GM23338 (cell line): ENCODE data around the gene ASGR1. TPM values are rescaled to one million over a fixed set of nuclear protein-coding genes. Genes with fewer than 3 reads are reported as not detected.

Experiments
- ATAC-seq: fragments of 200-7000 bp; cut with Tn5 transposase; 3 replicates; pipeline ENCODE4 v1.9.1; 2020
- DNase-seq: peaks from one replicate; pipeline ENCODE4 v3.0.0-alpha.2; 2015; ENCODE audit warnings: low spot score
- H2AFZ ChIP-seq: fragments of 200-600 bp; sonication (generic); 2 replicates; pipeline ENCODE4 v1.8.0; 2016; ENCODE audit warnings: antibody characterized with exemption, mild to moderate bottlenecking, moderate library complexity
- H3F3A ChIP-seq: fragments of 200-600 bp; sonication (generic); replicated peaks from 2 replicates; pipeline ENCODE4 v1.8.0; 2017; ENCODE audit warnings: antibody characterized with exemption, mixed run types, low read depth
- H3K27ac ChIP-seq: fragments of 200-600 bp; sonication (generic); 2 replicates; pipeline ENCODE4 v1.6.1; 2016; ENCODE audit warnings: low read depth
- H3K27me3 ChIP-seq: fragments of 200-600 bp; sonication (generic); 2 replicates; pipeline ENCODE4 v1.8.0; 2016; ENCODE audit warnings: mild to moderate bottlenecking, mixed run types, moderate library complexity; ENCODE audit not compliant: insufficient read depth
- H3K36me3 ChIP-seq: fragments of 200-600 bp; sonication (generic); 2 replicates; pipeline ENCODE4 v1.8.0; 2016; ENCODE audit warnings: mild to moderate bottlenecking; ENCODE audit not compliant: insufficient read depth
- H3K4me1 ChIP-seq: fragments of 200-600 bp; sonication (generic); 2 replicates; pipeline ENCODE4 v1.8.0; 2016; ENCODE audit warnings: mild to moderate bottlenecking, moderate library complexity; ENCODE audit not compliant: insufficient read depth
- H3K4me2 ChIP-seq: fragments of 200-600 bp; sonication (generic); 2 replicates; pipeline ENCODE4 v1.7.1; 2017; ENCODE audit warnings: mixed run types
- H3K4me3 ChIP-seq: fragments of 200-600 bp; sonication (generic); 2 replicates; pipeline ENCODE4 v1.6.1; 2016; ENCODE audit warnings: mixed run types
- H3K79me2 ChIP-seq: fragments of 200-600 bp; sonication (generic); replicated peaks from 2 replicates; pipeline ENCODE4 v1.8.0; 2017; ENCODE audit warnings: mild to moderate bottlenecking; ENCODE audit not compliant: insufficient read depth
- H3K9me2 ChIP-seq: fragments of 200-600 bp; sonication (generic); 2 replicates; pipeline ENCODE4 v1.8.0; 2017; ENCODE audit not compliant: insufficient read depth
- H4K20me1 ChIP-seq: fragments of 200-600 bp; sonication (generic); replicated peaks from 2 replicates; pipeline ENCODE4 v1.8.0; 2017; ENCODE audit warnings: mild to moderate bottlenecking; ENCODE audit not compliant: insufficient read depth
- H3K27ac Mint-ChIP-seq: 2 replicates; pipeline ENCODE4 v1.8.0; 2020; ENCODE audit warnings: inconsistent platforms, mild to moderate bottlenecking, moderate library complexity, mixed read lengths
- H3K27me3 Mint-ChIP-seq: 3 replicates; pipeline ENCODE4 v1.8.0; 2022; ENCODE audit warnings: low read depth, mild to moderate bottlenecking, moderate library complexity, mixed read lengths, inconsistent platforms; ENCODE audit not compliant: insufficient read depth, poor library complexity
- H3K36me3 Mint-ChIP-seq: 3 replicates; pipeline ENCODE4 v1.8.0; 2021; ENCODE audit warnings: low read depth, mild to moderate bottlenecking, inconsistent platforms, moderate library complexity, mixed read lengths
- H3K4me1 Mint-ChIP-seq: 3 replicates; pipeline ENCODE4 v1.8.0; 2020; ENCODE audit warnings: mild to moderate bottlenecking, inconsistent platforms, mixed read lengths
- H3K4me3 Mint-ChIP-seq: 3 replicates; pipeline ENCODE4 v1.8.0; 2021; ENCODE audit warnings: moderate library complexity, mild to moderate bottlenecking, inconsistent platforms, mixed read lengths
- H3K9me3 Mint-ChIP-seq: 3 replicates; pipeline ENCODE4 v1.8.0; 2020; ENCODE audit warnings: moderate library complexity, mild to moderate bottlenecking, inconsistent platforms, mixed read lengths
- NANOG ChIP-seq: IDR thresholded peaks from 2 replicates; pipeline ENCODE4 v1.6.1; 2016; ENCODE audit warnings: antibody characterized with exemption, borderline replicate concordance
- POLR2AphosphoS5 ChIP-seq: IDR thresholded peaks from 2 replicates; pipeline ENCODE4 v1.6.1; 2016; ENCODE audit warnings: antibody characterized with exemption, low read depth
- ZNF114 ChIP-seq: fragments of 250-450 bp; sonication (Bioruptor Pico); IDR thresholded peaks from 2 replicates; pipeline ENCODE4 v1.5.0; 2020; ENCODE audit warnings: mild to moderate bottlenecking, moderate library complexity
- ZNF331 ChIP-seq: fragments of 250-450 bp; sonication (Bioruptor Pico); IDR thresholded peaks from 2 replicates; pipeline ENCODE4 v1.5.0; 2020; ENCODE audit warnings: low read depth, mild to moderate bottlenecking, moderate library complexity
- polyA plus RNA-seq: library from polyadenylated mRNA; unstranded; fragments of >200 nt; fragmentation: Nextera tagmentation; extraction: Ambion mirVana; gene quantifications from 2 replicates; pipeline ENCODE4 v1.2.1, GENCODE V29; 2016
- total RNA-seq: library from RNA; depleted of rRNA; stranded (reverse); fragments of >200 nt; shearing (Covaris generic); gene quantifications from 2 replicates; pipeline ENCODE4 v1.2.3, GENCODE V29; 2014
- TF ChIP-seq, protein P1 (sequence below): fragments of 250-450 bp; sonication (Bioruptor Pico); IDR thresholded peaks from 2 replicates; pipeline ENCODE4 v1.5.0; 2020; ENCODE audit warnings: mild to moderate bottlenecking, moderate library complexity

Gene ASGR1
- total and polyA plus RNA-seq, 2 experiments from 2014 or later = 8.3 to 9.0 TPM

DNA sequence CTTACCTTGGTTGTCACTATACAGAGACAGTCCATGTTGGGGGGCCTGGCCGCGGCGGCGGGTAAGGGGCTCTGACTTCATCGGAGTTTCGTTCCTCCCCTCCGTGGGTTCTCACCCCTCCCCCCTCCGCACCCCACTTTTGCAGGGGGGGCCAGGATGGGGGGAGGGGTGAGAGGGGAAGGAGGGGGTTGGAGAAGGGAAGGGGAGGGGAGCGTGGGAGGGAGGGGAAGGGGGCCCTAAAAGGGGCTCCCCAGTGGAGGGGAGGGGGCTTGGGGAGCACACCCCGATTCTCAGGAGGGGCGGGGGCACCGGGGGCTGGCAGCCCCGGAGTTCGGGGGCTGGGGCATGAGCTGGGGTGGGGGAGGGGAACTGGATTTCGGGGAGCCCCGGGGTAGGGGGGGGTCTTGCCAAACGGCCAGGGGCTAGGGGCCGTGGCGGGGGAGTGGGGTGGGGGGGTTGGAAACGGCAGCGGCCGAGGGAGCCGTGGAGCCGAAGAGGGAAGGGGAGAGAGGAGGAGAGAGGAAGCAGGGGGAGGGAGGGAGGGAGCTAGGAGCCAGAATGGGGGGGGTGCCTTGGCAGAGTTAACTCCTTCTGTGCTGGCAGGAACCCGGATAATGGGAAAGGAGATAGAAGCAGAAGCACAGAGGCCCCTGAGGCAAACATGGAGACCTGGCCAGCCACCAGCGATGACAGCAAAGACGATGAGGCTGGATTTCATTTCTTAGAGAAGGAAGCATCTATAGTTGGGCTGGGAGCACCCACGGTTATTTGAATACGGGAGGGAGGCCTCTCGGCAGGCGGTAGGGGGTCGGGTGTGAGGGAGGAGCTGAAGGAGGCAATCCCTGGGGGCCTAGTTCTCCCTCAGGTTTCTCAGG lies 38.2 kb upstream of the ASGR1 start:
- peaks cover 57% of the 10 kb centered on the region for H3K4me1 Mint-ChIP-seq
- no peak for ATAC-seq
- Histone ChIP-seq H3K27me3 (no peaks in the 10 kb centered on the region), H3K27ac (no peak overlapping the region), H2AFZ (peak overlapping the region; percentile 96), H3F3A (peaks cover 14% of the 10 kb centered on the region), H3K9me2 (no peaks in the 10 kb centered on the region), H4K20me1 (peaks cover 7% of the 10 kb centered on the region; the same call in 1 of the 2 replicates), H3K4me2 (peak overlapping the region; percentile 95), H3K4me3 (peak overlapping the region; percentile 73), H3K36me3 (no peaks in the 10 kb centered on the region), H3K4me1 (peaks cover 47% of the 10 kb centered on the region), H3K79me2 (peaks cover 23% of the 10 kb centered on the region)
- peak; percentile 89 for DNase-seq
- peaks cover 23% of the 10 kb centered on the region for H3K36me3 Mint-ChIP-seq
- no peaks in the 10 kb centered on the region; the same call in 1 of the 3 replicates for H3K9me3 Mint-ChIP-seq
- H3K27me3 Mint-ChIP-seq = peaks cover 51% of the 10 kb centered on the region
- no peak for TF ChIP-seq ZNF114 (CRISPR knock-in tag)
- no peak for TF ChIP-seq ZNF331
- TF ChIP-seq NANOG = no peak
- no peak for TF ChIP-seq POLR2AphosphoS5
- TF ChIP-seq, protein P1, sequence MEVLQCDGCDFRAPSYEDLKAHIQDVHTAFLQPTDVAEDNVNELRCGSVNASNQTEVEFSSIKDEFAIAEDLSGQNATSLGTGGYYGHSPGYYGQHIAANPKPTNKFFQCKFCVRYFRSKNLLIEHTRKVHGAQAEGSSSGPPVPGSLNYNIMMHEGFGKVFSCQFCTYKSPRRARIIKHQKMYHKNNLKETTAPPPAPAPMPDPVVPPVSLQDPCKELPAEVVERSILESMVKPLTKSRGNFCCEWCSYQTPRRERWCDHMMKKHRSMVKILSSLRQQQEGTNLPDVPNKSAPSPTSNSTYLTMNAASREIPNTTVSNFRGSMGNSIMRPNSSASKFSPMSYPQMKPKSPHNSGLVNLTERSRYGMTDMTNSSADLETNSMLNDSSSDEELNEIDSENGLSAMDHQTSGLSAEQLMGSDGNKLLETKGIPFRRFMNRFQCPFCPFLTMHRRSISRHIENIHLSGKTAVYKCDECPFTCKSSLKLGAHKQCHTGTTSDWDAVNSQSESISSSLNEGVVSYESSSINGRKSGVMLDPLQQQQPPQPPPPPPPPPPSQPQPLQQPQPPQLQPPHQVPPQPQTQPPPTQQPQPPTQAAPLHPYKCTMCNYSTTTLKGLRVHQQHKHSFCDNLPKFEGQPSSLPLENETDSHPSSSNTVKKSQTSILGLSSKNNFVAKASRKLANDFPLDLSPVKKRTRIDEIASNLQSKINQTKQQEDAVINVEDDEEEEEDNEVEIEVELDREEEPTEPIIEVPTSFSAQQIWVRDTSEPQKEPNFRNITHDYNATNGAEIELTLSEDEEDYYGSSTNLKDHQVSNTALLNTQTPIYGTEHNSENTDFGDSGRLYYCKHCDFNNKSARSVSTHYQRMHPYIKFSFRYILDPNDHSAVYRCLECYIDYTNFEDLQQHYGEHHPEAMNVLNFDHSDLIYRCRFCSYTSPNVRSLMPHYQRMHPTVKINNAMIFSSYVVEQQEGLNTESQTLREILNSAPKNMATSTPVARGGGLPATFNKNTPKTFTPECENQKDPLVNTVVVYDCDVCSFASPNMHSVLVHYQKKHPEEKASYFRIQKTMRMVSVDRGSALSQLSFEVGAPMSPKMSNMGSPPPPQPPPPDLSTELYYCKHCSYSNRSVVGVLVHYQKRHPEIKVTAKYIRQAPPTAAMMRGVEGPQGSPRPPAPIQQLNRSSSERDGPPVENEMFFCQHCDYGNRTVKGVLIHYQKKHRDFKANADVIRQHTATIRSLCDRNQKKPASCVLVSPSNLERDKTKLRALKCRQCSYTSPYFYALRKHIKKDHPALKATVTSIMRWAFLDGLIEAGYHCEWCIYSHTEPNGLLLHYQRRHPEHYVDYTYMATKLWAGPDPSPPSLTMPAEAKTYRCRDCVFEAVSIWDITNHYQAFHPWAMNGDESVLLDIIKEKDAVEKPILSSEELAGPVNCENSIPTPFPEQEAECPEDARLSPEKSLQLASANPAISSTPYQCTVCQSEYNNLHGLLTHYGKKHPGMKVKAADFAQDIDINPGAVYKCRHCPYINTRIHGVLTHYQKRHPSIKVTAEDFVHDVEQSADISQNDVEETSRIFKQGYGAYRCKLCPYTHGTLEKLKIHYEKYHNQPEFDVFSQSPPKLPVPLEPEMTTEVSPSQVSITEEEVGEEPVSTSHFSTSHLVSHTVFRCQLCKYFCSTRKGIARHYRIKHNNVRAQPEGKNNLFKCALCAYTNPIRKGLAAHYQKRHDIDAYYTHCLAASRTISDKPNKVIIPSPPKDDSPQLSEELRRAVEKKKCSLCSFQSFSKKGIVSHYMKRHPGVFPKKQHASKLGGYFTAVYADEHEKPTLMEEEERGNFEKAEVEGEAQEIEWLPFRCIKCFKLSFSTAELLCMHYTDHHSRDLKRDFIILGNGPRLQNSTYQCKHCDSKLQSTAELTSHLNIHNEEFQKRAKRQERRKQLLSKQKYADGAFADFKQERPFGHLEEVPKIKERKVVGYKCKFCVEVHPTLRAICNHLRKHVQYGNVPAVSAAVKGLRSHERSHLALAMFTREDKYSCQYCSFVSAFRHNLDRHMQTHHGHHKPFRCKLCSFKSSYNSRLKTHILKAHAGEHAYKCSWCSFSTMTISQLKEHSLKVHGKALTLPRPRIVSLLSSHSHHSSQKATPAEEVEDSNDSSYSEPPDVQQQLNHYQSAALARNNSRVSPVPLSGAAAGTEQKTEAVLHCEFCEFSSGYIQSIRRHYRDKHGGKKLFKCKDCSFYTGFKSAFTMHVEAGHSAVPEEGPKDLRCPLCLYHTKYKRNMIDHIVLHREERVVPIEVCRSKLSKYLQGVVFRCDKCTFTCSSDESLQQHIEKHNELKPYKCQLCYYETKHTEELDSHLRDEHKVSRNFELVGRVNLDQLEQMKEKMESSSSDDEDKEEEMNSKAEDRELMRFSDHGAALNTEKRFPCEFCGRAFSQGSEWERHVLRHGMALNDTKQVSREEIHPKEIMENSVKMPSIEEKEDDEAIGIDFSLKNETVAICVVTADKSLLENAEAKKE (CRISPR knock-in tag) = no peak
- H3K27ac Mint-ChIP-seq = peak overlapping the region; percentile 85
- peak overlapping the region; percentile 91 for H3K4me3 Mint-ChIP-seq
